ENCODE measurements around the gene MYOCOS. TPM values are rescaled to one million over a fixed set of nuclear protein-coding genes. Genes with fewer than 3 reads are reported as not detected.
A peak's percentile ranks its signal among the peaks of the same experiment; 100 is the strongest.

The MYOCOS gene
- total and polyA plus RNA-seq, 9 of the 15 experiments (the other 6 are each of a cell fraction or from before 2014, with no cell fraction given) = 0.07 TPM; not detected in 7

GRCh38 chr1:171637928-171638576 is 16.0 kb downstream of the MYOCOS start:
- DNase-seq (ENCODE audit: extremely low read depth in 1 of 4, low spot score in 3 of 4) (no peak), FAIRE-seq (no peak), ATAC-seq (peak; percentile 29; the same call in 1 of the 3 replicates)
- no peaks in the 10 kb centered on the region for H3K4me1 ChIP-seq (replicated peaks in 1 of 2; ENCODE audit: control insufficient read depth in 2 of 2, insufficient read depth in 2 of 2, low read length in 2 of 2)
- no peaks in the 10 kb centered on the region for H3K9me3 ChIP-seq (replicated peaks; ENCODE audit: control insufficient read depth, insufficient read depth, low read depth, low read length)
- H3K4me2 ChIP-seq (ENCODE audit: insufficient read depth, low read length) = no peak overlapping the region
- no peak overlapping the region for H3K4me3 ChIP-seq
- no peaks in the 10 kb centered on the region for H4K20me1 ChIP-seq (replicated peaks; ENCODE audit: control insufficient read depth, insufficient read depth, low read length)
- CTCF ChIA-PET (ENCODE audit: low intra/inter-chr PET ratio) = no interaction called here
- H3K9me1 ChIP-seq (ENCODE audit: control insufficient read depth, insufficient read depth, low read length) = no peaks in the 10 kb centered on the region
- peaks cover 2 to 49% of the 10 kb centered on the region in 2 experiments; a peak in 2 of 5 replicates for H3K27me3 ChIP-seq (ENCODE audit: control insufficient read depth in 2 of 2, insufficient read depth in 2 of 2, low read length in 2 of 2)
- no peaks in the 10 kb centered on the region for H3K79me2 ChIP-seq (ENCODE audit: control insufficient read depth, insufficient read depth, low read length)
- intact Hi-C loops (cut with micrococcal nuclease) = no loop called here
- whole genome bisulfite sequencing (ENCODE audit: insufficient coverage, low coverage, missing lambda C conversion rate) = 0% methylated on average over 4 of the region's 4 CpGs
- BruUV-seq (replicated peaks) = no TSS peak
- no peaks in the 10 kb centered on the region for H3K36me3 ChIP-seq (ENCODE audit: control insufficient read depth, insufficient read depth, low read length)
- no peak overlapping the region for H3K27ac ChIP-seq (ENCODE audit: extremely low read depth, low read depth, low read length)
- H3K9ac ChIP-seq (ENCODE audit: insufficient read depth in 1 of 2, low read depth in 2 of 2, low read length in 2 of 2) = no peak overlapping the region
- POLR2A ChIA-PET = no interaction called here
- in situ Hi-C loops (cut with MboI) = no loop called here
- no peak overlapping the region for H2AFZ ChIP-seq (ENCODE audit: low read depth, low read length)
- TF ChIP-seq ATF7 (IDR thresholded peaks at IDR 0.05) (no peak), HBP1 (CRISPR knock-in tag; IDR thresholded peaks at IDR 0.05) (no peak), KDM1A (IDR thresholded peaks at IDR 0.05) (no peak), E2F1 (CRISPR knock-in tag; IDR thresholded peaks at IDR 0.05) (no peak), FOXP4 (CRISPR knock-in tag; IDR thresholded peaks at IDR 0.05; ENCODE audit: borderline replicate concordance) (no peak), SRSF7 (optimal IDR thresholded peaks at IDR 0.05; ENCODE audit: low read depth, low read length) (no peak), PPARD (CRISPR knock-in tag; IDR thresholded peaks at IDR 0.05) (no peak), E2F5 (CRISPR knock-in tag; IDR thresholded peaks at IDR 0.05) (no peak), ZC3H4 (CRISPR knock-in tag; IDR thresholded peaks at IDR 0.05; ENCODE audit: borderline replicate concordance) (no peak), MAFG (tag; conservative IDR thresholded peaks at IDR 0.05) (no peak), GABPB2 (CRISPR knock-in tag; conservative IDR thresholded peaks at IDR 0.05) (no peak), KDM5B (IDR thresholded peaks at IDR 0.05; ENCODE audit: insufficient replicate concordance, low read depth, low read length) (no peak), CEBPZ (IDR thresholded peaks at IDR 0.05; ENCODE audit: borderline replicate concordance, low read depth, low read length) (no peak)
